ENCODE data around the gene CCDC13.

CCDC13 gene

GRCh38 chr3:42755681-42756578 is 17.1 kb downstream of the CCDC13 start:
- TF ChIP-seq CTCF (conservative IDR thresholded peaks at IDR 0.05; ENCODE audit: low read depth, low read length), result peak; percentile 40; the same call in 1 of the 2 replicates
- Histone ChIP-seq H3K36me3 (ENCODE audit: insufficient read depth) (no peaks in the 10 kb centered on the region), H3K79me2 (ENCODE audit: insufficient read depth, low read depth) (no peaks in the 10 kb centered on the region), H2AFZ (ENCODE audit: low read depth) (no peak overlapping the region), H3K9ac (no peak overlapping the region), H4K20me1 (ENCODE audit: insufficient read depth) (no peaks in the 10 kb centered on the region), H3K4me2 (no peak overlapping the region), H3K4me3 (IDR thresholded peaks at IDR 0.05; ENCODE audit: insufficient read depth, low read depth, low read length) (no peak overlapping the region), H3K27ac (no peak overlapping the region), H3K27me3 (ENCODE audit: insufficient read depth, low read depth) (no peaks in the 10 kb centered on the region), H3K4me1 (ENCODE audit: low read depth, poor library complexity, severe bottlenecking) (no peaks in the 10 kb centered on the region)

DNA sequence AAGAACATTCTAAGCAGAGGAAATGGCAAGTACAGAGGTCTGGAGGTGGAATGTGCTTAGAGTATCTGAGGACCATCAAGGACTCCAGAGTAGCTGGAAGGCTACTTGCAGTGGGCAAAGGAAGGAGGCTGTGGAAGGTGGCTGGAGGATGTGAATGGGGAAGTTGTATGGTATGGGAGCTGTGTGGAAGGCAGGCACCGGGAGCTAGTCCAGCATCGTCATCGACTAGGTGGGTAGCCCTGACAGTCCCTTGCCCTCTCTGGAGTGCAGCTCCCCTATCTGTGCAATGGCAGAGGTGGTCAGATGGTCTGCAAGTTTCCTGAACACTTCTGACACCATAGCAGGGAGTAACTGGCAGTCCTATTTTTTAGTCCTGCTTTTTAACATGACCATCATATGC is 19.3 kb downstream of the CCDC13 start:
- H3K79me2 ChIP-seq (ENCODE audit: insufficient read depth, low read depth), result no peaks in the 10 kb centered on the region

GRCh38 chr3:42752961-42753360 is 20.1 kb downstream of the CCDC13 start:
- Histone ChIP-seq H3K27me3 (ENCODE audit: insufficient read depth, low read depth) (no peaks in the 10 kb centered on the region), H3K4me3 (IDR thresholded peaks at IDR 0.05; ENCODE audit: insufficient read depth, low read depth, low read length) (no peak overlapping the region), H3K27ac (no peak overlapping the region), H3K36me3 (ENCODE audit: insufficient read depth) (no peaks in the 10 kb centered on the region), H3K4me1 (ENCODE audit: low read depth, poor library complexity, severe bottlenecking) (no peaks in the 10 kb centered on the region), H4K20me1 (ENCODE audit: insufficient read depth) (no peaks in the 10 kb centered on the region), H3K79me2 (ENCODE audit: insufficient read depth, low read depth) (no peaks in the 10 kb centered on the region), H2AFZ (ENCODE audit: low read depth) (no peak overlapping the region), H3K9ac (no peak overlapping the region), H3K4me2 (no peak overlapping the region)
- TF ChIP-seq CTCF (conservative IDR thresholded peaks at IDR 0.05; ENCODE audit: low read depth, low read length), result no peak

More for the DNA sequence above, 19.3 kb downstream of the CCDC13 start:
- no peaks in the 10 kb centered on the region for H3K36me3 ChIP-seq (ENCODE audit: insufficient read depth)
- H2AFZ ChIP-seq (ENCODE audit: low read depth), result no peak overlapping the region
- H4K20me1 ChIP-seq (ENCODE audit: insufficient read depth), result no peaks in the 10 kb centered on the region
- H3K27me3 ChIP-seq (ENCODE audit: insufficient read depth, low read depth), result no peaks in the 10 kb centered on the region
- H3K4me1 ChIP-seq (ENCODE audit: low read depth, poor library complexity, severe bottlenecking), result no peaks in the 10 kb centered on the region
- H3K9ac ChIP-seq, result no peak overlapping the region
- H3K27ac ChIP-seq, result no peak overlapping the region
- H3K4me2 ChIP-seq, result no peak overlapping the region
- H3K4me3 ChIP-seq (IDR thresholded peaks at IDR 0.05; ENCODE audit: insufficient read depth, low read depth, low read length), result no peak overlapping the region
- no peak for TF ChIP-seq CTCF (conservative IDR thresholded peaks at IDR 0.05; ENCODE audit: low read depth, low read length)

DNA sequence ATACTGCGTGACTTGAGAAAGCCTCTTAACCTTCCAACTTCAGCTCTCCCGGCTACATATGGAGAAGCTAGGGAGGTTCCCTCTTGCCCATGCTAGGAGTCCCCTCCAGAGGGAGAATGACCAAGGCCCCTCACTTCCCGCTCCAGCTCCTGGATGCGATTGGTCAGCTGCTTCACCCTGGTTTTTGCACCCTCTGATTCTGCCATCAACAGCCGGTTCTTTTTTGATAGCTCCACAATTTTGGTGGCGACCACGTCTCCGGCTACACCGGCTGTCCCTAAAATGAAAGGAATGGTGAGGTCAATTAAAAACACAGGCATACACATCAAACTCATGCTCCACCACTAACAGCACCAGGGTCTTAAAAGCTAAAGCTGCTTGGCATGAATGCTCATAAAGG is 20.6 kb downstream of the CCDC13 start:
- Histone ChIP-seq H2AFZ (ENCODE audit: low read depth) (no peak overlapping the region), H4K20me1 (ENCODE audit: insufficient read depth) (no peaks in the 10 kb centered on the region), H3K4me3 (IDR thresholded peaks at IDR 0.05; ENCODE audit: insufficient read depth, low read depth, low read length) (no peak overlapping the region), H3K79me2 (ENCODE audit: insufficient read depth, low read depth) (no peaks in the 10 kb centered on the region), H3K27me3 (ENCODE audit: insufficient read depth, low read depth) (no peaks in the 10 kb centered on the region), H3K4me1 (ENCODE audit: low read depth, poor library complexity, severe bottlenecking) (no peaks in the 10 kb centered on the region), H3K4me2 (no peak overlapping the region), H3K36me3 (ENCODE audit: insufficient read depth) (no peaks in the 10 kb centered on the region), H3K9ac (no peak overlapping the region), H3K27ac (no peak overlapping the region)
- no peak for TF ChIP-seq CTCF (conservative IDR thresholded peaks at IDR 0.05; ENCODE audit: low read depth, low read length)

Data from KMS-11 (cell line).